GM12878 (cell line): Measurements from ENCODE around the gene DIDO1. TPM values are rescaled to one million over a fixed set of nuclear protein-coding genes. Genes with fewer than 3 reads are reported as not detected.
A peak's percentile ranks its signal among the peaks of the same experiment; 100 is the strongest.

Experiments
- CREM ChIP-seq: IDR thresholded peaks from 2 replicates; pipeline ENCODE4 v1.6.1; 2014; ENCODE audit warnings: antibody characterized with exemption, low read depth
- NFYB ChIP-seq: IDR thresholded peaks from 2 replicates; pipeline ENCODE4 v1.6.1; 2011; ENCODE audit warnings: low read depth, mild to moderate bottlenecking, low read length, improper control_type of control experiment, moderate library complexity; ENCODE audit not compliant: insufficient read depth
- POLR2A ChIP-seq: IDR thresholded peaks from 2 replicates; pipeline ENCODE4 v1.6.1; 2011; ENCODE audit warnings: low read depth, mild to moderate bottlenecking, low read length
- YY1 ChIP-seq: IDR thresholded peaks from 2 replicates; pipeline ENCODE4 v1.6.1; 2011; ENCODE audit warnings: low read depth, mild to moderate bottlenecking, low read length
- ZNF217 ChIP-seq: fragments of 450-650 bp; IDR thresholded peaks from 2 replicates; pipeline ENCODE4 v1.6.1; 2017; ENCODE audit warnings: antibody characterized with exemption, mild to moderate bottlenecking
- polyA plus RNA-seq, 11 experiments: library from polyadenylated mRNA; depleted of rRNA in 4 of 11; unstranded in 6 of 11; stranded (reverse) in 5 of 11; fragments of >200 nt; fragmentation: Nextera tagmentation in 4 of 11; fragmentation: Illumina TruSeq in 1 of 11; extraction: Ambion mirVana in 4 of 11; extraction: Trizol in 1 of 11; gene quantifications; 1 replicate in 1 of 11; 2 replicates in 10 of 11; pipeline versions ENCODE4 v1.2.1 to v1.2.3, GENCODE V29; 2011 to 2016; ENCODE audit warnings: inconsistent platforms in 2 of 11, missing spikeins in 2 of 11, low read depth in 1 of 11
- total RNA-seq, 4 experiments: library from RNA; depleted of rRNA in 3 of 4; stranded (reverse); fragments of >200 nt in 3 of 4; fragmentation: Illumina TruSeq in 1 of 4; extraction: Trizol in 1 of 4; gene quantifications; 2 replicates each; pipeline versions ENCODE4 v1.2.1 to v1.2.3, GENCODE V29; 2013 to 2021
- TF ChIP-seq, protein P1 (sequence below): fragments of 450-650 bp; IDR thresholded peaks from 2 replicates; pipeline ENCODE4 v1.6.1; 2017; ENCODE audit warnings: mild to moderate bottlenecking, moderate library complexity
- TF ChIP-seq, protein P2 (sequence below), 3 experiments: IDR thresholded peaks in 2 of 3; conservative IDR thresholded peaks in 1 of 3; 2 replicates each; pipeline ENCODE4 v1.5.1; 2011; ENCODE audit warnings: low read depth in 3 of 3, low read length in 3 of 3, mild to moderate bottlenecking in 3 of 3, control low read depth in 2 of 3, moderate library complexity in 2 of 3, inconsistent platforms in 1 of 3, mixed read lengths in 1 of 3; ENCODE audit not compliant: control insufficient read depth in 2 of 3, insufficient read depth in 1 of 3; ENCODE audit errors: extremely low read depth in 1 of 3

The DIDO1 gene
- total and polyA plus RNA-seq, 10 of the 15 experiments (the other 5 are each of a cell fraction or from before 2014, with no cell fraction given): 5.5 to 56.4 (median 38.4) TPM

DNA sequence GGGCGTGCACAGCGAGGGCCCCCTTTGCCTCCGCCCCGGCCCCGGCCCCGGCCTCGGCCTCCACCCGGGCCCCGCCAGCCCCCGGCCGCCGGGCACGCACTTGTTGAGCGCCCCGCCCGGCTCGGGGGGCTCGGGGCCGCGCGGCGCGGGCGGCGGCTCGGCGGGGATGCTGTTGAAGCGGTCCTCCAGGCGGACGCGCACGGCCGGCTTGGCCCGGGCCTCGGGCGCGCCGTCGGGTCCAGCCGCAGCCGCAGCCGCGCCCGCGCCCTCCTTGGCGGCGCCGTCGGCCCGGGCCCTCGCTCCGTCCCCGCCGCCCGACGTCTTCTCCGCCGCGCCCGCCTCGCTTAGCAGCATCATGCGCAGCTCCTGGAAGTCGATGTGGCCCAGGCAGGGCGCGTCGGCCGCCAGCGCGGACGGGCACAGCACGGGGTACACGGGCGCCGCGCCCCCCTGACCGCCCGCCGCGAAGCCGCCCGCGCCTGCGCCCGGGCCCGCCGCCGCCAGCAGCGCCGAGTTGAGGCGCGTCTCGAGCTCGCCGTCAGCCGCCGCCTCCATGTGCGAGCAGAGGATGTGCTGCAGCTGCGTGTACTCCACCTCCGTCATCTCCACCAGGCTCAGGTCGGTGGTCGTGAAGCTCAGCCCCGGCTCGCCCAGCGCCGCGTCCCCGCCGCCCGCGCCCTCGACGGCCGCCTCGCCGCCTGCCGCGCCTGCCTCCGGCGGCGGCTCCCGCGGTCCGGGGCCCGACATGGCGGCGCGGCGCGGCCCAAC, 65.2 kb downstream of the DIDO1 start (continued):
- TF ChIP-seq, protein P1, sequence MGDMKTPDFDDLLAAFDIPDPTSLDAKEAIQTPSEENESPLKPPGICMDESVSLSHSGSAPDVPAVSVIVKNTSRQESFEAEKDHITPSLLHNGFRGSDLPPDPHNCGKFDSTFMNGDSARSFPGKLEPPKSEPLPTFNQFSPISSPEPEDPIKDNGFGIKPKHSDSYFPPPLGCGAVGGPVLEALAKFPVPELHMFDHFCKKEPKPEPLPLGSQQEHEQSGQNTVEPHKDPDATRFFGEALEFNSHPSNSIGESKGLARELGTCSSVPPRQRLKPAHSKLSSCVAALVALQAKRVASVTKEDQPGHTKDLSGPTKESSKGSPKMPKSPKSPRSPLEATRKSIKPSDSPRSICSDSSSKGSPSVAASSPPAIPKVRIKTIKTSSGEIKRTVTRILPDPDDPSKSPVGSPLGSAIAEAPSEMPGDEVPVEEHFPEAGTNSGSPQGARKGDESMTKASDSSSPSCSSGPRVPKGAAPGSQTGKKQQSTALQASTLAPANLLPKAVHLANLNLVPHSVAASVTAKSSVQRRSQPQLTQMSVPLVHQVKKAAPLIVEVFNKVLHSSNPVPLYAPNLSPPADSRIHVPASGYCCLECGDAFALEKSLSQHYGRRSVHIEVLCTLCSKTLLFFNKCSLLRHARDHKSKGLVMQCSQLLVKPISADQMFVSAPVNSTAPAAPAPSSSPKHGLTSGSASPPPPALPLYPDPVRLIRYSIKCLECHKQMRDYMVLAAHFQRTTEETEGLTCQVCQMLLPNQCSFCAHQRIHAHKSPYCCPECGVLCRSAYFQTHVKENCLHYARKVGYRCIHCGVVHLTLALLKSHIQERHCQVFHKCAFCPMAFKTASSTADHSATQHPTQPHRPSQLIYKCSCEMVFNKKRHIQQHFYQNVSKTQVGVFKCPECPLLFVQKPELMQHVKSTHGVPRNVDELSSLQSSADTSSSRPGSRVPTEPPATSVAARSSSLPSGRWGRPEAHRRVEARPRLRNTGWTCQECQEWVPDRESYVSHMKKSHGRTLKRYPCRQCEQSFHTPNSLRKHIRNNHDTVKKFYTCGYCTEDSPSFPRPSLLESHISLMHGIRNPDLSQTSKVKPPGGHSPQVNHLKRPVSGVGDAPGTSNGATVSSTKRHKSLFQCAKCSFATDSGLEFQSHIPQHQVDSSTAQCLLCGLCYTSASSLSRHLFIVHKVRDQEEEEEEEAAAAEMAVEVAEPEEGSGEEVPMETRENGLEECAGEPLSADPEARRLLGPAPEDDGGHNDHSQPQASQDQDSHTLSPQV: no peak
- TF ChIP-seq YY1 (no peak; the same call in 1 of the 2 replicates), ZNF217 (no peak), NFYB (no peak), POLR2A (peak; percentile 64), CREM (no peak)
- TF ChIP-seq, protein P2, sequence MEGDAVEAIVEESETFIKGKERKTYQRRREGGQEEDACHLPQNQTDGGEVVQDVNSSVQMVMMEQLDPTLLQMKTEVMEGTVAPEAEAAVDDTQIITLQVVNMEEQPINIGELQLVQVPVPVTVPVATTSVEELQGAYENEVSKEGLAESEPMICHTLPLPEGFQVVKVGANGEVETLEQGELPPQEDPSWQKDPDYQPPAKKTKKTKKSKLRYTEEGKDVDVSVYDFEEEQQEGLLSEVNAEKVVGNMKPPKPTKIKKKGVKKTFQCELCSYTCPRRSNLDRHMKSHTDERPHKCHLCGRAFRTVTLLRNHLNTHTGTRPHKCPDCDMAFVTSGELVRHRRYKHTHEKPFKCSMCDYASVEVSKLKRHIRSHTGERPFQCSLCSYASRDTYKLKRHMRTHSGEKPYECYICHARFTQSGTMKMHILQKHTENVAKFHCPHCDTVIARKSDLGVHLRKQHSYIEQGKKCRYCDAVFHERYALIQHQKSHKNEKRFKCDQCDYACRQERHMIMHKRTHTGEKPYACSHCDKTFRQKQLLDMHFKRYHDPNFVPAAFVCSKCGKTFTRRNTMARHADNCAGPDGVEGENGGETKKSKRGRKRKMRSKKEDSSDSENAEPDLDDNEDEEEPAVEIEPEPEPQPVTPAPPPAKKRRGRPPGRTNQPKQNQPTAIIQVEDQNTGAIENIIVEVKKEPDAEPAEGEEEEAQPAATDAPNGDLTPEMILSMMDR (IDR thresholded peaks at IDR 0.05 in 2 of 3, conservative IDR thresholded peaks at IDR 0.05 in 1 of 3; ENCODE audit: control insufficient read depth in 2 of 3, extremely low read depth in 1 of 3, insufficient read depth in 1 of 3, low read depth in 3 of 3, low read length in 3 of 3): no peak
- TF ChIP-seq, all 136 proteins: peak for 4
